Frontal cortex (tissue), 4 donors: Measurements from ENCODE around the gene PDCD1. TPM values are rescaled to one million over a fixed set of nuclear protein-coding genes. Genes with fewer than 3 reads are reported as not detected.
A peak's percentile ranks its signal among the peaks of the same experiment; 100 is the strongest.
"Not testable (repeated sequence)": the region's sequence is repeated elsewhere in the genome, so short reads cannot be mapped to it uniquely, and the experiment has no call there.

ENCODE experiments used
- DNase-seq, 2 donors: peaks; one replicate each; pipeline ENCODE4 v3.0.0; 2012; ENCODE audit warnings: low spot score in 2 of 2
- FAIRE-seq: peaks from 2 replicates; lab custom pipeline; 2012; peaks lifted over from hg19 to GRCh38; lab: Jason Lieb, UNC
- total RNA-seq: library from RNA; depleted of rRNA; stranded (reverse); fragments of >200 nt; gene quantifications from one replicate; pipeline ENCODE4 v1.2.3, GENCODE V29; 2014
- donor health status: control.
- donor health status: control.
- donor health status: control.

Gene PDCD1
- total RNA-seq, 1 donor from 2014 or later, result 0.41 TPM

GRCh38 chr2:241842620-241843211 is 16.0 kb downstream of the PDCD1 start:
- DNase-seq (peak in 1 of 2 donors; percentile 49), FAIRE-seq (no peak)

DNA sequence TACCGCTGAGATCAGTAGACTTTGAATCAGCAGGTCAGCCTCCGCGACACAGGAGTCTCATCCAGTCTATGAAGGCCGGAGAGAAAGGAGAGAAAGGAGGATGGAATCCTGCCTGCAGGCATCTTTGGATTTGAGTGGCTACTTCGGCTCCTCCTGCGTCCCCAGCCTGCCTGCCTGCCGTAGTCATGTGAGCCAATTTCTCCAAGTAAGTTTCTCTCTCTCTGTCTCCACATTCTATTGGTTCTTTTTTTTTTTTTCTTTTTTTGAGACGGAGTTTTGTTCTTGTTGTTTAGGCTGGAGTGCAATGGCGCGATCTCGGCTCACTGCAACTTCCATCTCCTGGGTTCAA is 16.7 kb downstream of the PDCD1 start:
- FAIRE-seq (no peak), DNase-seq (no peak)

GRCh38 chr2:241841181-241842066 is 17.3 kb downstream of the PDCD1 start:
- DNase-seq, result no peak
- FAIRE-seq, result no peak

GRCh38 chr2:241837197-241837965 is 21.3 kb downstream of the PDCD1 start:
- no peak for FAIRE-seq
- no peak for DNase-seq

DNA sequence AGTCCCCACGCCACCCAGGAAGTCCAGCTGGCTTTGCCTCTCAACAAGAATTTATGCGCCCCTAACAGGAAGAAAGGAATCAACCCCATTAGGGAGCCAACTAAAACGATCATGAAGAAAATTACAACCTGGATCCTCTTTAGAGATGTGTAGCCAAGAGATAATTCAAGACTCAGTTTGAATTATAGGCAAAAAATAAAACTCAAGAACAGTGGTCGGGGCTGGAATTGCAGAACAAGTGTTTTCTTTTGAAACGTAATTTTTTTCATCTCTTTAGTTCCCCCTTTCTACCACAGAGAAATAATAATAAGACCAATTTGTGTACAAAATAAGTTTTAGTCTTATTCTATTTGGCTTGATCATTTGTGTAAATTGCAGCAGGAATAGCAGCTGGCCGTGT is 22.4 kb downstream of the PDCD1 start:
- no peak for DNase-seq
- no peak for FAIRE-seq

DNA sequence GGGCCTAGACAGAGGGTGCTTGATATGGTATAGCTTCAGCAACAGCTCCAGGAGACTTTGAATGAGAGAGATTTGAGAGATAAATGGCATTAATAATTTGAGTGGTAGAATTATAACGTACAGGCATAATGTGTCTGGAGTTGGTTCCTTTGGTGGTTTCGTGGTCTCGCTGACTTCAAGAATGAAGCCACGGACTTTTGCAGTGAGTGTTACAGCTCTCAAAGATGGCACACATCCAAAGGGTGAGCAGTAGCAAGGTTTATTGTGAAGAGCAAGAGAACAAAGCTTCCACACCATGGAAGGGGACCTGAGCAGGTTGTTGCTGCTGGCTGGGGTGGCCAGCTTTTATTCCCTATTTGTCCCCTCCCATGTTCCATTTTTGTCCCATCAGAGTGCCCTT is 23.1 kb downstream of the PDCD1 start:
- no peak for FAIRE-seq
- no peak for DNase-seq

GRCh38 chr2:241834527-241835210 is 24.0 kb downstream of the PDCD1 start:
- FAIRE-seq, result no peak
- DNase-seq, result no peak

DNA sequence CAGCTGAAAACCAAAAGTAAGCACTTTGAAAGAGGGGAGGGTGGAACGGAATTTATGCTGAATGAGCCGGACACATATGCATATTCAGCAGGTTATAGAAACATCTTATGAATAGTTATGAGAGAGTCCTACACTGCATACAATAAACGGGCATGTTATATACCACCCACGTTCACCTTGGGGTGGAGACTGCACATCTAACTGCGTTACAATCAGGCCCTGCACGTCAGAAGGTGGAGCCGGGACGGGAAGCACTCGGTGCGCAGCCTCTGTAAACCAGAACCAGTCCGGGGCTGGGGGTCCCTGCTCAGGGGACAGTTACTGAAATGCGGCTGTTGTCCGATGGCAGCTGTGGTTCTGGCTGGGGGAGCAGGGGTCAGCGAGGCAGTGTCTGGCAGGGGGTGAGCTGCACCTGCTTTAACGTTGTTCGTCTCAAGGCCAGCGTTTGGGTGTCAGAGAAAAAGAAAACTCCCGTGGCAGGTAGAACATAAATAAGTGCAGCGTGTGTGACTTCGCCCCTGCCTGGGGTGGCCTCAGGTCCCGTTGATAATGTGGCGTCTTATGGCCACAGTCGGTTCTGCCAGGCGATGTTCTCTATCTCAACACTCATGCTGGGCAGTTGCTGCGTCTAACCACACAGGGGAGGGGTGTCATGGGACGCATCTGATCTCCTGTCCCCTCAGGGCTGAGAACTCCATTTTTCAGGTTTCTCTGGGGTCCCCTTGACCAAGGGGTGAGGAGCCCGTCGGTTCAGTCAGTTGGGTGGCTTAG is 24.8 kb downstream of the PDCD1 start:
- FAIRE-seq, DNase-seq: not testable (repeated sequence)

DNA sequence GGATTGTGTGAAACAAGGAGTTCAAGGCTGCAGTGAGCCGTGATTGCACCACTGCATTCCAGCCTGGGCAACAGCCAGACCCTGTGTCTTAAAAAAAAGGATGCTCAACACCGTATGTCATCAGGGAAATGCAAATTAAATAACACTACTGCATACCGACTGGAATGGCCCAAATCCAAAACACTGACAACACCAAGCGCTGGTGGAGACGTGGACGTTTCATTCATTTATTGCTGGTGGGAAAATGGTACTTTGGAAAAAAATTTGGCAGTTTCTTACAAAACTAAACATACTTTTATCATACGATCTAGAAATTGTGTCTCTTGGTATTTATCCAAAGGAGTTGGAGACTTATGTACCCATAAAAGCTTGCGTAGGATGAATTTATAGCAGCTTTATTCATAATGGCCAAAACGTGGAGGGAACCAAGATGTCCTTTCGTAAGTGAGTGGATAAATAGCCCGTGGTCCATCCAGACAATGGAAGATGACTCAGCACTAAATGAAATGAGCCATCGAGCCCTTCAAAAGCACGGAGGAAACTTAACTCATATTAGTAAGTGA is 25.5 kb downstream of the PDCD1 start:
- DNase-seq, result no peak
- FAIRE-seq, result no peak

GRCh38 chr2:241827394-241827793 is 31.3 kb downstream of the PDCD1 start:
- FAIRE-seq (no peak), DNase-seq (no peak)

DNA sequence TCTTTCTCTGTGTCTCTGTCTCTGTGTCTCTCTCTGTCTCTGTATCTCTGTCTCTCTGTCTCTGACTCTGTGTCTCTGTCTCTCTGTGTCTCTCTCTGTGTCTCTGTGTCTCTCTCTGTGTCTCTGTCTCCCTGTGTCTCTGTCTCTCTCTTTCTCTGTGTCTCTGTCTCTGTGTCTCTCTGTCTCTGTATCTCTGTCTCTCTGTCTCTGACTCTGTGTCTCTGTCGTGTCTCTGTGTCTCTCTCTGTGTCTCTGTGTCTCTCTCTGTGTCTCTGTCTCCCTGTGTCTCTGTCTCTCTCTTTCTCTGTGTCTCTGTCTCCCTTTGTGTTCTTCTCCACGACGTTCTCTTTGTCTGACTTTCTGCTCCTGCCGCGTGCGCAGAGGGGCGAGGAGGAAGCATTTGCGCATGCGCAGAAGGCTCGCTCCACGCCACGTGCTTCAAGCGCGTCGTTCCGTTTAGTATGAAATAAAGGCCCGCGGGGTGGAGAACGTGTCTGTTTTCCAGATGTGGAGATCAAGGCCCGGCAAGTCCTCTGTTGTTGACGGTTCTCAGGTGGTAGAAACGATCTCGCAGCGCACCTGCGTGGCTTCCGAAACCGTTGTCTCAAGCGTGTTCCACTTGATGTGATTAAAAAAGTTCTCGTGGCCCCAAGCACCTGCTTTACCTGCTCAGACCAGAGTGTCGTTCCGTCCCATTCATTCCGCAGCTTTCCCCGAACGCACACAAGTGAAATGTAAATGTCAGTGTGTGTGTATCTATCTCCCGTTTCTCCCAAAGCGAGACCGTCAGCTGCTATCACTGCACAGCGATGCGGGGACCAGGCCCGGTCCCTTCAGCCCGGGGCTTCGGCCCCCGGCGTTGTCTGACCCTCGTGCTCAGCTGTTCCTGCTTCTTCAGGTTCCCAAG is 34.9 kb downstream of the PDCD1 start:
- not testable (repeated sequence) for DNase-seq, FAIRE-seq

- FAIRE-seq, result no peak
- no peak for DNase-seq
These were observed 36.5 kb downstream of the PDCD1 start for GRCh38 chr2:241822264-241822623.

DNA sequence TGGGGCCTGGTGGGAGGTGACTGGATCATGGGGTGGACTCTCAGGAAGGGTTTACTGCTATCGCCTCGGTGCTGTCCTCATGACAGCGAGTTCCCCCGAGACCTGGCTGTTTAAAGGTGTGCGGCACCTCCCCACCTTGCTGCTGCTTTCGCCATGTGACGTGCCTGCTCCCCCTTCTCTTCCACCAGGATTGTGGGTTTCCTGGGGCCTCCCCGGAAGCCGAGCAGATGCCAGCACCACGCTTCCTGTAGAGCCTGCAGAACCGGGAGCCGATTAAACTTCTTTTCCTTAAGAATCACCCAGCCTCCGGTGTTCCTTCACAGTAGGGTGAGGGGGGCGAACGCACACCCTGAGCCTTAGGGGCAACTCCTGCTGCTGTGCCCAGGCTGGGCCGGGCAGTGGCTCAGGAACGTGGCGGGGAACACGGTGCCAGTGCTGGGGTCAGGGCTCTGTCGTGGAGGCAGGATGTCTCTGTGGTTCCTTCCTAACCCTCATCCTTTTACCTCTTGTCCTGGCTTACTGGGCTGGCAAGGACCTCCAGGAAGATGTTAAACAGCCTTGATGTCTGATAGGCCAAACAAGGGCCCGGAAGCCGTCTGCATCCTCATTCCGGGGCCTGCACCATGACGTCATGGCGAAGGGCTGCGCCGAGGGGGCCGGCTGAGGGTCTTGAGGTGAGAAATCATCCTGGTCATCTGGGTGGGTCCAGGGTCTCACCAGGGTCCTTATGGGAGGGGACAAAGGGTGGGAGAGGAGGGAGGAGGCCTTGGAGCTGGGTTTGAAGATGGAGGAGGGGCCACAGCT is 37.0 kb downstream of the PDCD1 start:
- FAIRE-seq (no peak), DNase-seq (no peak)

GRCh38 chr2:241820625-241821384 is 37.9 kb downstream of the PDCD1 start:
- no peak for DNase-seq
- no peak for FAIRE-seq

GRCh38 chr2:241819947-241820624 is 38.6 kb downstream of the PDCD1 start:
- not testable (repeated sequence) for FAIRE-seq, DNase-seq

DNA sequence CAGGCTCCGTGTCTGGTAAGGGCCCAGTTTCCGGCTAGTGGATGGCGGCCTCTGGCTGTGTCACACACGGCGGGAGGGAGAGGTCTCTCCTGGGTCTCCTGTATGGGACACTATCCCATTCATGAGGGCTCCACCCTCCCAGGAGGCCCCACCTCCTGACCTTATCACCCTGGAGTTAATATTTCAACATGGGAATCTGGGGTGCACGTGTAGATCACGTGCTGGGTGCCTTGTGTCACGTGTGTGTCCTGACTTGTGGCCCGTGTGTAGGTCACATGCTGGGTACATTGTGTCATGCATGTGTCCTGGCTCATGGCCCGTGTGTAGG is 39.8 kb downstream of the PDCD1 start:
- DNase-seq, result no peak
- no peak for FAIRE-seq
